DOHH2 (cell line): ENCODE data around the gene PPFIA1.
"Not testable (repeated sequence)": the region's sequence is repeated elsewhere in the genome, so short reads cannot be mapped to it uniquely, and the experiment has no call there.

ENCODE experiments used
- H3F3A ChIP-seq: fragments of 200-600 bp; sonication (generic), shearing (Covaris generic); 2 replicates; pipeline ENCODE4 v1.6.0; 2016; ENCODE audit warnings: antibody characterized with exemption, mild to moderate bottlenecking; ENCODE audit not compliant: control insufficient read depth, insufficient read depth
- H3K27ac ChIP-seq: fragments of 200-600 bp; sonication (generic); 2 replicates; pipeline ENCODE4 v1.5.1; 2014; ENCODE audit warnings: low read depth, mild to moderate bottlenecking, low read length, moderate library complexity
- H3K27me3 ChIP-seq: fragments of 200-600 bp; sonication (generic); 2 replicates; pipeline ENCODE4 v1.6.1; 2014; ENCODE audit warnings: mild to moderate bottlenecking, low read length, mixed read lengths; ENCODE audit not compliant: control insufficient read depth
- H3K36me3 ChIP-seq: fragments of 200-600 bp; sonication (generic); 2 replicates; pipeline ENCODE4 v1.6.1; 2014; ENCODE audit warnings: mild to moderate bottlenecking, low read length, moderate library complexity, mixed read lengths; ENCODE audit not compliant: control insufficient read depth
- H3K4me1 ChIP-seq: fragments of 200-600 bp; sonication (generic); 2 replicates; pipeline ENCODE4 v1.6.1; 2014; ENCODE audit warnings: mild to moderate bottlenecking, low read length, mixed read lengths; ENCODE audit not compliant: control insufficient read depth
- H3K4me2 ChIP-seq: fragments of 200-600 bp; sonication (generic); 2 replicates; pipeline ENCODE4 v1.6.0; 2014; ENCODE audit warnings: mild to moderate bottlenecking, low read length, moderate library complexity
- H3K4me3 ChIP-seq: fragments of 200-600 bp; sonication (generic); 2 replicates; pipeline ENCODE4 v1.5.1; 2014; ENCODE audit warnings: mild to moderate bottlenecking, low read length, mixed read lengths
- H3K79me2 ChIP-seq: fragments of 200-600 bp; sonication (generic); 2 replicates; pipeline ENCODE4 v1.6.1; 2014; ENCODE audit warnings: mild to moderate bottlenecking, low read length, mixed read lengths; ENCODE audit not compliant: control insufficient read depth
- H3K9me2 ChIP-seq: fragments of 200-600 bp; sonication (generic); replicated peaks from 2 replicates; pipeline ENCODE4 v1.6.1; 2014; ENCODE audit warnings: mild to moderate bottlenecking, low read length, mixed read lengths; ENCODE audit not compliant: control insufficient read depth
- H3K9me3 ChIP-seq: fragments of 200-600 bp; sonication (generic); 2 replicates; pipeline ENCODE4 v1.6.1; 2014; ENCODE audit warnings: antibody characterized with exemption, low read length, mixed read lengths; ENCODE audit not compliant: control insufficient read depth, insufficient read depth
- H4K20me1 ChIP-seq: fragments of 200-600 bp; sonication (generic); 2 replicates; pipeline ENCODE4 v1.6.0; 2014; ENCODE audit warnings: low read depth, mild to moderate bottlenecking, antibody characterized with exemption, low read length, moderate library complexity; ENCODE audit not compliant: control insufficient read depth, insufficient read depth
- CTCF ChIP-seq: fragments of 200-600 bp; sonication (generic); IDR thresholded peaks from one replicate; pipeline ENCODE4 v1.5.1; 2014; ENCODE audit warnings: antibody characterized with exemption, mild to moderate bottlenecking, low read depth, low read length; ENCODE audit not compliant: poor library complexity, severe bottlenecking
- EZH2phosphoT487 ChIP-seq: fragments of 200-600 bp; sonication (generic); IDR thresholded peaks from 2 replicates; pipeline ENCODE4 v1.6.1; 2017; ENCODE audit warnings: borderline replicate concordance, mild to moderate bottlenecking, antibody characterized with exemption, low read length, moderate library complexity, mixed read lengths

PPFIA1 gene

GRCh38 chr11:70407814-70408213, 137.3 kb downstream of the PPFIA1 start:
- no peak overlapping the region for H3K4me3 ChIP-seq
- H3K79me2 ChIP-seq = no peaks in the 10 kb centered on the region
- TF ChIP-seq CTCF (no peak), EZH2phosphoT487 (no peak)
- no peaks in the 10 kb centered on the region for H3K36me3 ChIP-seq
- H3K4me2 ChIP-seq = no peak overlapping the region
- H4K20me1 ChIP-seq = peaks cover 5% of the 10 kb centered on the region
- H3K4me1 ChIP-seq = no peaks in the 10 kb centered on the region
- H3K27ac ChIP-seq = no peak overlapping the region
- no peaks in the 10 kb centered on the region for H3K9me2 ChIP-seq
- no peaks in the 10 kb centered on the region for H3K9me3 ChIP-seq
- H3K27me3 ChIP-seq = peaks cover 61% of the 10 kb centered on the region
- no peaks in the 10 kb centered on the region for H3F3A ChIP-seq

- not testable (repeated sequence) for H3K9me3 ChIP-seq, H3K9me2 ChIP-seq, H3K36me3 ChIP-seq, H3K4me2 ChIP-seq, H3K79me2 ChIP-seq, H3F3A ChIP-seq, H3K27ac ChIP-seq, H4K20me1 ChIP-seq, H3K4me3 ChIP-seq, H3K4me1 ChIP-seq
- H3K27me3 ChIP-seq = peaks cover 56% of the 10 kb centered on the region
Measured at GRCh38 chr11:70408326-70408725, 137.8 kb downstream of the PPFIA1 start.

GRCh38 chr11:70409437-70409836, 138.9 kb downstream of the PPFIA1 start:
- Histone ChIP-seq H3K27me3 (peaks cover 46% of the 10 kb centered on the region), H3K27ac (no peak overlapping the region), H3K79me2 (no peaks in the 10 kb centered on the region), H3K4me3 (no peak overlapping the region), H3K9me2 (no peaks in the 10 kb centered on the region), H3K4me1 (no peaks in the 10 kb centered on the region), H4K20me1 (no peaks in the 10 kb centered on the region; the same call in none of the 2 replicates), H3F3A (no peaks in the 10 kb centered on the region), H3K4me2 (no peak overlapping the region), H3K36me3 (no peaks in the 10 kb centered on the region), H3K9me3 (no peaks in the 10 kb centered on the region)
- TF ChIP-seq EZH2phosphoT487 (no peak), CTCF (no peak)

- no peaks in the 10 kb centered on the region; the same call in none of the 2 replicates for H4K20me1 ChIP-seq
- TF ChIP-seq CTCF (no peak), EZH2phosphoT487 (no peak)
- no peaks in the 10 kb centered on the region for H3K4me1 ChIP-seq
- H3K27me3 ChIP-seq = peaks cover 45% of the 10 kb centered on the region
- H3K4me3 ChIP-seq = no peak overlapping the region
- no peaks in the 10 kb centered on the region for H3K36me3 ChIP-seq
- no peaks in the 10 kb centered on the region for H3F3A ChIP-seq
- no peaks in the 10 kb centered on the region for H3K79me2 ChIP-seq
- H3K9me3 ChIP-seq = no peaks in the 10 kb centered on the region
- H3K9me2 ChIP-seq = no peaks in the 10 kb centered on the region
- no peak overlapping the region for H3K4me2 ChIP-seq
- no peak overlapping the region for H3K27ac ChIP-seq
Measured at GRCh38 chr11:70409871-70410270, 139.4 kb downstream of the PPFIA1 start.
